Measurements from ENCODE around the gene AGTPBP1. TPM values are rescaled to one million over a fixed set of nuclear protein-coding genes. Genes with fewer than 3 reads are reported as not detected.
"Not testable (repeated sequence)": the region's sequence is repeated elsewhere in the genome, so short reads cannot be mapped to it uniquely, and the experiment has no call there.

AGTPBP1 gene
- total RNA-seq, 1 donor from 2014 or later = 25.1 TPM

GRCh38 chr9:85727500-85727899, 14.3 kb downstream of the AGTPBP1 start:
- Mint-ChIP-seq H3K4me1 (ENCODE audit: low read depth) (peaks cover 15% of the 10 kb centered on the region), H3K36me3 (ENCODE audit: low read depth) (peaks cover 3% of the 10 kb centered on the region), H3K27me3 (ENCODE audit: low read depth) (no peaks in the 10 kb centered on the region), H3K9me3 (ENCODE audit: low read depth) (peaks cover 5% of the 10 kb centered on the region), H3K27ac (ENCODE audit: unreplicated experiment) (no peak overlapping the region), H3K4me3 (ENCODE audit: unreplicated experiment) (no peak overlapping the region)
- TF ChIP-seq CTCF (IDR thresholded peaks at IDR 0.05) = no peak
- no peak for DNase-seq (ENCODE audit: low spot score)

- peaks cover under 1% of the 10 kb centered on the region for H3K9me3 Mint-ChIP-seq (ENCODE audit: low read depth)
- H3K36me3 Mint-ChIP-seq (ENCODE audit: low read depth) = peaks cover 3% of the 10 kb centered on the region
- H3K27ac Mint-ChIP-seq (ENCODE audit: unreplicated experiment) = no peak overlapping the region
- peaks cover 15% of the 10 kb centered on the region for H3K4me1 Mint-ChIP-seq (ENCODE audit: low read depth)
- DNase-seq (ENCODE audit: low spot score) = no peak
- no peak for TF ChIP-seq CTCF (IDR thresholded peaks at IDR 0.05)
- no peak overlapping the region for H3K4me3 Mint-ChIP-seq (ENCODE audit: unreplicated experiment)
- no peaks in the 10 kb centered on the region for H3K27me3 Mint-ChIP-seq (ENCODE audit: low read depth)
Measured at GRCh38 chr9:85726737-85727136, 15.0 kb downstream of the AGTPBP1 start.

- no peaks in the 10 kb centered on the region for H3K27me3 Mint-ChIP-seq (ENCODE audit: low read depth)
- H3K4me1 Mint-ChIP-seq (ENCODE audit: low read depth) = peaks cover 13% of the 10 kb centered on the region
- H3K36me3 Mint-ChIP-seq (ENCODE audit: low read depth) = peaks cover 8% of the 10 kb centered on the region
- peaks cover 11% of the 10 kb centered on the region for H3K9me3 Mint-ChIP-seq (ENCODE audit: low read depth)
- no peak for DNase-seq (ENCODE audit: low spot score)
- no peak overlapping the region for H3K27ac Mint-ChIP-seq (ENCODE audit: unreplicated experiment)
- TF ChIP-seq CTCF (IDR thresholded peaks at IDR 0.05) = no peak
- no peak overlapping the region for H3K4me3 Mint-ChIP-seq (ENCODE audit: unreplicated experiment)
Measured at GRCh38 chr9:85723215-85723614, 18.5 kb downstream of the AGTPBP1 start.

GRCh38 chr9:85719411-85719810, 22.3 kb downstream of the AGTPBP1 start:
- not testable (repeated sequence) for DNase-seq (ENCODE audit: low spot score); H3K36me3 Mint-ChIP-seq (ENCODE audit: low read depth); H3K27me3 Mint-ChIP-seq (ENCODE audit: low read depth); H3K4me3 Mint-ChIP-seq (ENCODE audit: unreplicated experiment); H3K4me1 Mint-ChIP-seq (ENCODE audit: low read depth); H3K27ac Mint-ChIP-seq (ENCODE audit: unreplicated experiment)
- peaks cover 13% of the 10 kb centered on the region for H3K9me3 Mint-ChIP-seq (ENCODE audit: low read depth)

- H3K36me3 Mint-ChIP-seq (ENCODE audit: low read depth); H3K27ac Mint-ChIP-seq (ENCODE audit: unreplicated experiment); H3K4me1 Mint-ChIP-seq (ENCODE audit: low read depth); DNase-seq (ENCODE audit: low spot score); H3K4me3 Mint-ChIP-seq (ENCODE audit: unreplicated experiment); H3K27me3 Mint-ChIP-seq (ENCODE audit: low read depth): not testable (repeated sequence)
- peaks cover 13% of the 10 kb centered on the region for H3K9me3 Mint-ChIP-seq (ENCODE audit: low read depth)
Measured at GRCh38 chr9:85717818-85718217, 23.9 kb downstream of the AGTPBP1 start.

GRCh38 chr9:85717220-85717619, 24.5 kb downstream of the AGTPBP1 start:
- peaks cover 6% of the 10 kb centered on the region for H3K36me3 Mint-ChIP-seq (ENCODE audit: low read depth)
- no peaks in the 10 kb centered on the region for H3K27me3 Mint-ChIP-seq (ENCODE audit: low read depth)
- H3K27ac Mint-ChIP-seq (ENCODE audit: unreplicated experiment) = no peak overlapping the region
- H3K9me3 Mint-ChIP-seq (ENCODE audit: low read depth) = peaks cover 13% of the 10 kb centered on the region
- DNase-seq (ENCODE audit: low spot score) = no peak
- no peak overlapping the region for H3K4me3 Mint-ChIP-seq (ENCODE audit: unreplicated experiment)
- H3K4me1 Mint-ChIP-seq (ENCODE audit: low read depth) = peaks cover 4% of the 10 kb centered on the region
- no peak for TF ChIP-seq CTCF (IDR thresholded peaks at IDR 0.05)

Measured in chondrocyte (in vitro differentiated cells).